Measurements from ENCODE around the gene SLC22A23. TPM values are rescaled to one million over a fixed set of nuclear protein-coding genes. Genes with fewer than 3 reads are reported as not detected.
"Not testable (repeated sequence)": the region's sequence is repeated elsewhere in the genome, so short reads cannot be mapped to it uniquely, and the experiment has no call there.

The SLC22A23 gene
- total RNA-seq, 1 donor from 2014 or later, result 13.7 TPM

- peak; percentile 72 for DNase-seq
Measured at GRCh38 chr6:3403238-3404173, 53.3 kb downstream of the SLC22A23 start.

GRCh38 chr6:3402310-3403237 lies 54.3 kb downstream of the SLC22A23 start:
- peak; percentile 64 for DNase-seq

GRCh38 chr6:3400162-3400561 lies 56.7 kb downstream of the SLC22A23 start:
- no peak for DNase-seq

GRCh38 chr6:3398755-3399696 lies 57.8 kb downstream of the SLC22A23 start:
- DNase-seq, result no peak

- no peak for DNase-seq
Measured at GRCh38 chr6:3398165-3398562, 58.7 kb downstream of the SLC22A23 start.

GRCh38 chr6:3397229-3398164 lies 59.4 kb downstream of the SLC22A23 start:
- DNase-seq, result no peak

GRCh38 chr6:3396503-3397180 lies 60.2 kb downstream of the SLC22A23 start:
- no peak for DNase-seq

- DNase-seq, result no peak
Measured at GRCh38 chr6:3394671-3395070, 62.2 kb downstream of the SLC22A23 start.

GRCh38 chr6:3393836-3394202 lies 63.0 kb downstream of the SLC22A23 start:
- no peak for DNase-seq

GRCh38 chr6:3392930-3393835 lies 63.7 kb downstream of the SLC22A23 start:
- no peak for DNase-seq

GRCh38 chr6:3391902-3392458 lies 64.9 kb downstream of the SLC22A23 start:
- no peak for DNase-seq

GRCh38 chr6:3390698-3391097 lies 66.2 kb downstream of the SLC22A23 start:
- DNase-seq, result peak; percentile 49

- DNase-seq, result peak; percentile 72
Measured at GRCh38 chr6:3389390-3390167, 67.3 kb downstream of the SLC22A23 start.

GRCh38 chr6:3388786-3389185 lies 68.1 kb downstream of the SLC22A23 start:
- no peak for DNase-seq

GRCh38 chr6:3386374-3386857 lies 70.4 kb downstream of the SLC22A23 start:
- DNase-seq, result no peak

GRCh38 chr6:3385660-3386151 lies 71.1 kb downstream of the SLC22A23 start:
- no peak for DNase-seq

- not testable (repeated sequence) for DNase-seq
Measured at GRCh38 chr6:3385181-3385580, 71.7 kb downstream of the SLC22A23 start.
